Skin epidermis (tissue), 12 donors: ENCODE results near the gene CYP4V2.
"Not testable (repeated sequence)": the region's sequence is repeated elsewhere in the genome, so short reads cannot be mapped to it uniquely, and the experiment has no call there.

Experiments used
- H3K27ac ChIP-seq, 21 experiments: fragments of 200-600 bp; sonication (generic) in 11 of 21; one replicate each; pipeline ENCODE4 v1.5.0; 2020; ENCODE audit warnings: mild to moderate bottlenecking in 3 of 21, inconsistent platforms in 2 of 21, moderate library complexity in 2 of 21
- H3K4me3 ChIP-seq, 7 experiments: fragments of 200-600 bp; sonication (generic) in 2 of 7; one replicate each; pipeline ENCODE4 v1.5.0; 2020; ENCODE audit warnings: inconsistent platforms in 2 of 7, mild to moderate bottlenecking in 2 of 7, moderate library complexity in 1 of 7

CYP4V2 gene

DNA sequence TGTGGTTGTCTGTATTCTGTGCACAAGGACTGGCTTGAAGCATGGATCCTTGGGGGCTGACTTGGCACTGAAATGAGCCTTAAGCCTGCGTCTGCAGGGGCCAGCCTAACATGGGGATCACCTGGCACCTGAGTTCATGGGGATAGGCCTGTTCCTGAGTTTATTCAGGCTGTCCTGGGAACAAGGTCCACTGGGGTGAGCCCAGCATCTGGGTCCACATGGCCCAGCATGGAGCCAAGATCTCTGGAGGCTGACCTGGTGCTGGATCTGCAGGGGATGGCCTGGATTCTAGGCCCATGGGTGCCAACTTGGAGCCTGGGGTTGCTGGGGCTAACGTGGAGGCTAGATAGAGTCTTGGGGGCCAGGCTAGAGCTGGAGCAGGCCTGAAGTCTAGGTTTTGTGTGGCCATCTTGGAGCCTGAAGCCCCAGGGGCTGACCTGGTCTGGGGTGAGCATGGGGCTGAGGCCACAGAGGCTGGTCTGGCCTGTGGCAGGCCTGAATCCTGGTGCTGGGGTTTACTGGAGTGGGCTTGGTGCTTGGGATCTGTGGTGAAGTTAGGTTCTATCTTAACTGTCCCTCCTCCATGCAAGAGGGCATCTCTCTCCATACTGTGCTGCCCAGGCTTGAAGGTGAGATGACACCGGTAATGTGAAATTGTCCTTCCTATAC lies 35.3 kb downstream of the CYP4V2 start:
- Histone ChIP-seq H3K4me3 (no peak overlapping the region), H3K27ac (no peak overlapping the region)

DNA sequence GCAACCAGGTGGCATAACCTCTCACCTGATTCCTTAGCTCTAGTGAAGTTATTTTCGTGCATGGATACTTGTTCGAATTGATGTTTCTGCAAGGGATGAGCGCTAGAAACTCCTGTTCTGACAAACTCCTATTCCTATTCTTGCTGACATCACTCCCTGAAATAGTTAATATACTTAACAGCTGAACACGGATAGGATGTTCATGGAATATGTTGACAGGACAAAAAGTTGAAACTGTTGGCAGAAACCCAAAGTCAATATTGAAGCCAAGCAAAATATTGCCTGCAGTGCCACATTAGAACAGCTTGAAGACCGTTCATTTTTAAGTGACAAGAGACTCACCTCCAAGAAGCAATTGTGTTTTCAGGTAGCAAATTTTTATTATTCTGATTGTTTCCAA lies 35.9 kb downstream of the CYP4V2 start, which contains the start of gene KLKB1:
Gene KLKB1, plus strand, starts transcription at position 287 of the 400 bp plus-strand sequence. CDS start 689 bp downstream, outside the sequence.
- H3K4me3 ChIP-seq: no peak within 1 kb of the TSS
- H3K27ac ChIP-seq: no peak within 1 kb of the TSS

DNA sequence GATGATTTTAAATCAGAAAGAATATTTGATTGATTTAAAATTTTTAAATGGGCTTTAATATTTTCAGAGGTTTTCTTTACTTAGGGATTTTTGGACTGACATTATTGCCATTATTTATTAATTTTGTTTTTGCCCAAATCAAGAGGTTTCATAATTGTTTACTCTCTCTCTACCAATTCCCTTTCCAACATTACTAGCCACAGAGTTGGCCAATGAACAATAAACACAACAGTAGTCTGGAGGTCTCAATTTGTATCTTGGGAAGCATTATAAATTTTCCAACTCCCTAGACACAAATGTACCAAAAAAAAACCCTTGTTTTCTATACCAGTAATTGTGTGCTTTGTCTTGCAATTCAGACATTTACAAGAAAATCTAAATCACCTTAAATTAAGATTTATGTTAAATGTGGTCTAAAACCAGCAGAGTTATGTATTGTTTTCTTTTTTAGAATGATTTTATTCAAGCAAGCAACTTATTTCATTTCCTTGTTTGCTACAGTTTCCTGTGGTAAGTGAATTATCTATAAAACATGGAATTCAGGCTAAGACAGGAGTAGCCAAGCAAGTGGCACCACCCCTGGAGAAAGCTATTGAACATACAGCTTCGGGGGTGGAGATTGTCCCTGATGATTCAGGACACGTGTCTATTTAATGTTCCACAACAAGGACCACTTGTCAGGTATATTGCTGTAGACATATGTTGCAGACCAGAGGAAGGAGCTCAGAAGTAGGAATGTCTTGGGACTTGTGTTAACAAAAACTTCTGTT lies 36.6 kb downstream of the CYP4V2 start:
- no peak overlapping the region for H3K27ac ChIP-seq
- no peak overlapping the region for H3K4me3 ChIP-seq

DNA sequence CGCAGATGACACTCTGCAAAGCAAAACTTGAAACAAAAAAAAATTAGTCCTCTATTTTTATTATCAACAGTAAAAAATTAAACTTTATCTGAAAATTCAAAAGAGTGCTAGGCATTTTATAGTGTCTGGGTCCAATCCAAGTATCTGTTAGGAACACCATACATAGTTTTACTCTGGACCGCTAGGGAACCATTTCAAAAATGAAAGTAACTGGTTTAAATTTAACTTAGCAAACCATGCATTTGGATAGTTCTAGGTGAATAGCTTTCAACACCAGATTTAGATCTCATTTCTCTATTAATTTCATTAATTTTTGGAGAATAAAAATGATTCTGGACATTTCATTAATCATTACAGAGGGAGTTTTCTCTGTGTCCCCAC lies 37.1 kb downstream of the CYP4V2 start:
- Histone ChIP-seq H3K27ac (no peak overlapping the region), H3K4me3 (no peak overlapping the region)

DNA sequence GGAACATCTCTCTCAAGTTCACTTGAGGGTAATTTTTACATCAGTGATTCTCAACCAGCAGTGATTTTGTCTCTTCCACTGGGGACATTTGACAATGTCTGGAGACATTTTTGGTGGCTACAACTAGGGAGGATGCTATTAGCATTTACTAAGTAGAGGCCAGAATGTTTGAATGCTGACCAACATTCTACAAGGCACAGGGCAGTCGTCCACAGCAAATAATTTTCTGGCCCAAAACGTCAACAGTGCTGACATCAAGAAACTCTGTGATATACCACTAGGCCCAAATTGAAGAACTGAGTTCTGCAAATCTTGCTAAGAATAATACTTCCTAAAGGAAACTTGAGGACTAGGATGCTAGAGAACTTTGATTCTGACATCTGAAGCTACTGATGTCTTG lies 43.0 kb downstream of the CYP4V2 start:
- Histone ChIP-seq H3K4me3 (no peak overlapping the region), H3K27ac (no peak overlapping the region)

DNA sequence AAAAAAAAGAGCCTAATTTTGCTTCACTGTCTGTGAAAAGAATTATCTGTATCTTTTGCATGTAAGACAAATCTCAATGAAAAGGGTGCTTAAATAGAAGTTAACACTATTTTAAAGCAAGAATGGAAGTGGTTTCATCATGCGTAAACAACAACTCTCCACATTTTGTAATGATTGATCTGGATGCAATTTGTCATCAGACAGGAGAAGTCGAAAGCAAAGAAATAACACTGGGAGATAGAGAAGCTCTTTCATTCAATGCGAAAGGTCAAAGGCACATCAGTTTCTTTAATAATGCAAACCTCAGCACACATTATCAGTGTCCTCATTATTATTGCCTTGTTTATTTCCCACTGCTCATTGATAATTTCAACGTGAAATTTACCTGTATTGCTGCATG lies 44.8 kb downstream of the CYP4V2 start:
- no peak overlapping the region for H3K4me3 ChIP-seq
- no peak overlapping the region for H3K27ac ChIP-seq

DNA sequence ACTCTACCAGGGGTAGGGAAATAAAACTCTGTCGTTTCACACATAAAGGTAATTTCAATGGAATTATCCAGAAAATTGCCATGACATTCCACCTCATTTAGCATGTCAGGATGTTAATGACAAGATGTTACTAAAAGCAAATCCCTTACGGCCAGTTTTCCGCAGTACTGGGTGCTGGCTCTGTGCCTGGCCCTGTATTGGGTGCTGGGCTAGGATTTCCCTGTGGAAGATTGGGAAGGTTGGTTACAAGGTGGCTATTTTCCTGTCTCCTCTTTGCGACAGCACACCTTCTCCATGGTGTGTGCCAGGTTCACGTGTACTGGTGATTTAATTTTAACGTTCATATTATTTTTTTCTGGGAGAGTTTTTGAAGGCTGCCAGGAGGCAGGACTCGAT lies 49.1 kb downstream of the CYP4V2 start:
- Histone ChIP-seq H3K27ac (no peak overlapping the region), H3K4me3 (no peak overlapping the region)

DNA sequence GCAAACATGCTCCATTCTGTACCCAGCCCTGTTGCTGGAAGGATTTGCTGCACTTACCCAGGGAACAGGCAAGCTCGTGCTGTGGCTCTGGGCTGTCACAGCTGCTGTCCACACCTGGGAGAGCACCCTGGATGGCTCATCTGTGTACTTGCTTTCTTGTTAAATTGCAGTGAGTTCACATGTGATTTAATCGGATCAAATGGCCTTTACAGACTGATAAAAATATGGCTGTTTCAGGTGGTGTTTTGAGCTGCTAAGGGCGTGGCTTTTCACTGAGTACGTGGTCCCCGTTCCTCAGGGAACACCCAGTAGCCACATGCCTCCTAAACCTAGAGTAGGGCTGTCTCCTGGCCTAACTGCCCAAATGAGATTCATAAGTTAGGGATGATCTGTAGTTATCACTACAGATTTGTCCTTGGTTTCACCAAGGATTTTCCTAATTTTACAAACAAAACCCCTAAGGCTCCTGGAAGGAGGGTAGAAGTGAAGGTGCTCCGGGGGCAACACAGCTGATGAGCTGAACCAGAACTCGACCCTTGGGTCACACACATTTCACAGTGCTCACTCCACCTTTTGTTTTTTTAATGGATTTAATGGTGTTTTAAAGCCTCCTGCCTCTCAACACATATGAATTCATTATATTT lies 49.6 kb downstream of the CYP4V2 start:
- Histone ChIP-seq H3K27ac (no peak overlapping the region), H3K4me3 (no peak overlapping the region)

DNA sequence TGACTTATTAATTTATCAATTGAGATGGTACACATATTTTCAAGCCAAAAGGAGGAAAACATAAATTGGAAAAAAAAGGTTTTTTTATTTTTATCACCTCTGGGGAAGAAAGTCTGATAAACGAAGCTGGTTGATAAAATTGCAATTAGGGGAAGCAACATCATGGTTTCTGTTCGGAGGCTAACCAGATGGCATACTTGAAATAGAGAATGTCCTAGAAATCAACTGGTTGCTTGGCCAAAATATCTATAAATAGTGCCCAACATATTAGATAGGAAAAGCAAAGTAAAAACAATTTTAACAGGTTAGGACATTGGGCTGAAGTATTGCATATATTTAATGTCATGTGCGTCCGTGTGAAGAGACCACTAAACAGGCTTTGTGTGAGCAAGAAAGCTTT lies 50.2 kb downstream of the CYP4V2 start:
- H3K4me3 ChIP-seq: no peak overlapping the region
- no peak overlapping the region for H3K27ac ChIP-seq

DNA sequence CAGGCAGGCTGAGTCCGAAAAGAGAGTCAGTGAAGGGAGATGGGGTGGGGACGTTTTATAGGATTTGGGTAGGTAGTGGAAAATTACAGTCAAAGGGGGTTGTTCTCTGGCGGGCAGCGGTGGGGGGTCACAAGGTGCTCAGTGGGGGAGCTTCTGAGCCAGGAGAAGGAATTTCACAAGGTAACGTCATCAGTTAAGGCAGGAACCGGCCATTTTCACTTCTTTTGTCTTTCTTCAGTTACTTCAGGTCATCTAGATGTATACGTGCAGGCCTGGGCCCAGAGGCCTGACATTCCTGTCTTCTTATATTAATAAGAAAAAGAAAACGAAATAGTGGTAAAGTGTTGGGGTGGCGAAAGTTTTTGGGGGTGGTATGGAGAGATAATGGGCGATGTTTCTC lies 50.7 kb downstream of the CYP4V2 start:
- H3K27ac ChIP-seq, H3K4me3 ChIP-seq: not testable (repeated sequence)

DNA sequence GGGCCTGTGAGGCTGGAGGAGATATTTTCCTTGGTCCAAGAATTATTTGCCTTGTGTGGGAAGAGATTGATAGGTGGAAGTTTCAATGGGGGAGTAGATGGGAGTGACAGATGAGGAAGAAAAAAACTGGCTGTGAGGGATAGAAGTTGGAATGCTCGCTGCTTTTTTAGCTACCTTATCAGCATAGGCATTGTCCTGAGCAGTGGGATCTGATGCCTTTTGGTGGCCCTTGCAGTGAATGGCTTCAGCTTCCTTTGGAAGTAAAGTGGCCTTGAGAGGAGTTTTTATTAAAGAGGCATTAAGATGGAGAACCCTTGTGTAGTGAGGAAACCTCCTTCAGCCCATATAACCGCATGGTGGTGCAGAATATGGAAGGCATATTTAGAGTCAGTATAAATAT lies 52.0 kb downstream of the CYP4V2 start:
- no peak overlapping the region for H3K4me3 ChIP-seq
- H3K27ac ChIP-seq: no peak overlapping the region

DNA sequence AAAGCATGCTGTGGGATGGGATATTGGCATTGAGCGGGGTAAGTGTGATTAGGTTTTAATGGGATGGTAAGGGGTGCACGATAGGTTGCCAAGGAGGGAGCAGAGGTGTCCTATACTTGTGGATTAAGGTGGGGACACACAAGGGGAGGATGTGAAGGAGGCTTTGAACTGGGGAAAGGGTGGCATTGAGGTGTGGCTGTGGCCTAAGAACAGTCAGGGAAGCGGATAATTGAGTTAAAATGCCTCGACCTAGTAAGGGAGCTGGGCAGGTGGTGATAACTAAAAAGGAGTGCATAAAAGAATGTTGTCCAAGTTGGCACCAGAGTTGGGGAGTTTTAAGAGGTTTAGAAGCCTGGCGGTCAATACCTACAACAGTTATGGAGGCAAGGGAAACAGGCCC lies 53.5 kb downstream of the CYP4V2 start:
- H3K27ac ChIP-seq: no peak overlapping the region

DNA sequence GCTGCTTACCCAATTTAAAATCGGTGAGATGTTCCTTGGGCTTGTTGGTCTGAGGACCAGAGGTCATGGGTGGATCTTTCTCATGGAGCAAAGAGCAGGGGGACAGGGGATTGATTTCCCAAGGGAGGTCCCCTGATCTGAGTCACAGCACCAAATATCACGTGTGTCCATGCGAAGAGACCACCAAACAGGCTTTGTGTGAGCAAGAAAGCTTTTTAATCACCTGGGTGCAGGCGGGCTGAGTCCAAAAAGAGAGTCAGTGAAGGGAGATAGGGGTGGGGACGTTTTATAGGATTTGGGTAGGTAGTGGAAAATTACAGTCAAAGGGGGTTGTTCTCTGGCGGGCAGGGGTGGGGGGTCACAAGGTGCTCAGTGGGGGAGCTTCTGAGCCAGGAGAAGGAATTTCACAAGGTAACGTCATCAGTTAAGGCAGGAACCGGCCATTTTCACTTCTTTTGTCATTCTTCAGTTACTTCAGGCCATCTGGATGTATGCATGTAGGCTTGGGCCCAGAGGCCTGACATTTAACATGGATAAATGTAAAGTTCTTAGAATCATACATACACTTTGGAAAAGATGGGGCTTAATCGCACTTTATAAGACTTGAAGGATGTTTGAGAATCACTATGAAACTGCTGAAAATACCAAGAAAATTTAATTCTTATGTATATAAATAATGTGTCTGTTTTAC lies 55.8 kb downstream of the CYP4V2 start:
- not testable (repeated sequence) for H3K27ac ChIP-seq, H3K4me3 ChIP-seq

More for the DNA sequence above, 53.5 kb downstream of the CYP4V2 start:
- no peak overlapping the region for H3K4me3 ChIP-seq

DNA sequence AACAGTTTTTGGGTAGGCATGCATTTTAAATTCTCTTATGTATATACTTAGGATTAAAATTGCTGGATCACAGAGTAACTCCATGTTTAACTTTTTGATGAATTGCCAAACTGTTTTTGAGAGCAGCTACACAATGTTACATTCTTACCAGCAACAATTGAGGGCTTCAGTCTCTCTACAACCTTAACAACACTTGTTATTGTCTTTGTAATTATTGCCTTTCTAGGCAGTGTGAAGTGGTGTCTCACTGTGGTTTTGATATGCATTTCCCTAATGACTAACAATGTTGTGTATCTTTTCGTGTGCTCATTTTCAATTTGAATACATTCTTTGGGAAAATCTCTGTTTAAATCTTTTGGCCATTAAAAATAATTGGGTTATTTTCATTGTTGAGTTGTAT lies 57.3 kb downstream of the CYP4V2 start:
- H3K4me3 ChIP-seq: no peak overlapping the region
- no peak overlapping the region for H3K27ac ChIP-seq

DNA sequence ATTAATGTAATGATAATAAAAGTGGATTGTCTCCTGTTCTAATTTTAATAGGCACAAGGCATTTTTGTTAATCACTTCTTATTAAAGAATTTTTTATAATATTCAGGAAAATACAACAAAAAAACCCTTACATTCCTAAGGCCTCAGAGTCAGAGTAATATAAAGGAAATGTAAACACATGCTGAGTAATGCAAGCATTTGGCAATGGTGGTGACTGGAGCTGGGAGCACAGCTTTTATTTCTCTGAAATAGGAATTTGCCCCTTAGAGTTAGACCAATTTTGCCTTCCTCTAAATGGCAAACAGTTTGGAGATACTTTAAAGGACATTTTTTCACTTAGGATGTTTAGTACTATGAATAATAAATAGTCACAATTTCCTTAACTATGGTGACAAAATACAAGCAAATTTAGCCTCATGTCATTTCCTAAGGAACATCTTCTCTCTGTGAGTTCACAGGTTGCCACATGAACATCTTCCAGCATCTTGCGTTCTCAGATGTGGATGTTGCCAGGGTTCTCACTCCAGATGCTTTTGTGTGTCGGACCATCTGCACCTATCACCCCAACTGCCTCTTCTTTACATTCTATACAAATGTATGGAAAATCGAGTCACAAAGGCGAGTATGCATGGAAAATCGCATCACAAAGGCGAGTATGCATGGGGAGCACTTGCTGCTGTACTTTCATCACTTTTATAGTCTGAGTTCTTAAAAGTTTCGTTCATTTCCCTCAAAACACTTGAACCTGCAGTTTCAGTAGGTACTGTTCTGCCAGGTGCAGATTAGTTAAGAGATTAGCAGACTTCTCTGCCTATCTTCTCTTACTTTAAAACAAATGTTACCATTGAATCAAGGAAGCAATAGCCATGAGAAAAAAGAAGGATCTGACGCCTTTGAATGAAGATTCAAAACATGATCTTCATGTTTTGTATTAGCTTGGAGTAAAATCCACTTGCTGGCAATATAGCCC lies 58.7 kb downstream of the CYP4V2 start:
- Histone ChIP-seq H3K27ac (no peak overlapping the region), H3K4me3 (no peak overlapping the region)

DNA sequence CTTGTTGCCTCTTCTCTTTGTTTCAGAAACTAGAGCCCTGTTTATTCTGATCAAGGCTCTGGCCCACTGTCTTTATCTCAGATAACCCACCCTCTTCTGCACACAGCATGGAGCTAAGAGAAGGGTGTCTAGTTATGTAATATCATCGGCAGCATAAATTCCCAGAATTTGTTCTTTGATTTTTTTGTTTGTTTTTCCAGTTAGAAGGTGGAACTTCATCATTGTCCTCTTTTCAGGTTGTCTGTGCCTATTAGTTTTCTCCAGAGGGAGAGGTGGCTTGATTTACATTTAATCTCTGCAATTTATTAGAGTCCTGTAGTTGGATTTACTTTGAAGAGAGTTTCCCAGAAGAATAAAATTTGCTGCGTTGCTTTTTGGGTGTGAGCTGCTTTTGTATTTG lies 59.4 kb downstream of the CYP4V2 start:
- Histone ChIP-seq H3K27ac (no peak overlapping the region), H3K4me3 (no peak overlapping the region)

DNA sequence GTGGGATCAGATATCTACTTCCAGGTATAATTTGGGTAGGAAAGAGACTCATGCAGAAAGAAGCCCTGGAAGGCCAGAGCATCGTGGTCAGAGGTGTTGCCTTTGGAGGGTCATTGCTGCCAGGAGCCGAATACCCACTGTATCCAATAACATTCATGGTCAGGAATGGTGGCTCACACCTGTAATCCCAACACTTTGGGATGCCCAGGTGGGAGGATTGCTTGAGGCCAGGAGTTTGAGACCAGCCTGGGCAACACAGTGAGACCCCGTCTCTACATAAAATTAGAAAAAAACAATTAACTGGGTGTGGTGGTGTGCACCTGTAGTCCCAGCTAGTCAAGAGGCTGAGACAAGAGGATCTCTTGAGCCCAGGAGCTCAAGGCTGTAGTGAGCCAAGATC lies 63.8 kb downstream of the CYP4V2 start:
- no peak overlapping the region for H3K4me3 ChIP-seq
- H3K27ac ChIP-seq: no peak overlapping the region

DNA sequence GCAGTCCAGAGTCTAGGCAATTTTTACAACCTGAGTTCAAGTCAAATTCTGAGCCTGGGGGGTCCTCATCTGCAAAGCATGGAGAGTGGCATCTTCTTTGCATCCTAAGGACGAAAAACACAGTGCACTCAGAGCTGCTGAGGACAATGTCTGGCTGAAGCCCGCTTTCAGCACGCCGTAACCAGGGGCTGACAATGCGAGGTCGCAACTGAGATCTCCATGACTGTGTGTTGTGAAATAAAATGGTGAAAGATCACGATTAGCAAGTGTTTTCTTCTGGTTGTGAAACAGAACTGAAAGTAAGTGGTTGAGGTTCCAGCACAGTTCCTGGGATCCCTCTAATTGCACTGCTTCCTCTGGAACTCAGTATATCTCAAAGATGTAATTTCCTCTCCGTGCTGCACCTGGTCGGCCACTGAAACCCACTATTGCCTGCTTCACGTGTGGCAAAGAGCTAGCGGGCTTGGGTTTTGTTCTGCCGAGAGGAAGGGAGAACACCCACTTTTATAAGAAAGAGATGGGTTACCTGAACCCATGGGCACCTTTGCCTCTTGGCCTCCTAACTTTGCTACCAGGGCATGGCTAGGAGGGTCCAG lies 66.9 kb downstream of the CYP4V2 start:
- no peak overlapping the region for H3K27ac ChIP-seq
- H3K4me3 ChIP-seq: no peak overlapping the region

DNA sequence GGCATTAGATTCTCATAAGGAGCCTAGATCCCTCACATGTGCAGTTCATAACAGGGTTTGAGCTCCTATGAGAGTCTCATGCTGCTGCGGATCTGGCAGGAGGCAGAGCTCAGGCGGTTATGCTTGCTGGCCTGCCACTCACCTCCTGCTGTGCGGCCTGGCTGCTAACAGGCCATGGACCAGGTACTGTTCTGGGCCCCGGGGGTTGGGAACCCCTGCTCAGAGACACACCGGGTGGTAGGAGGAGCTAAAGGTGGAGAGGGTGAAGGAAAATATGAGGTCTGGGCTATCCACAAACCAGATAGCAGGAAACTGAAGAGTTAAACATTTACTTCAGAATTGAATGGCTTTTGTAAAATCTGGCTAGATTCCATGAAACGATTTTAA lies 68.7 kb downstream of the CYP4V2 start:
- Histone ChIP-seq H3K27ac (no peak overlapping the region), H3K4me3 (no peak overlapping the region)
